Endothelial cell of umbilical vein (primary cell): ENCODE measurements around the gene TMEM207. TPM values are rescaled to one million over a fixed set of nuclear protein-coding genes. Genes with fewer than 3 reads are reported as not detected.

Experiments
- BruUV-seq: library from RNA; stranded (reverse); fragments of 400-500 nt; replicated peaks from 2 replicates; lab custom pipeline; 2021; lab: Mats Ljungman, UMichigan
- CTCF ChIA-PET: fragments of 300-600, 350-600 bp; sonication (Branson Sonifier 250); formaldehyde crosslinking; loops from one replicate; lab custom pipeline; 2021; ENCODE audit warnings: antibody characterized with exemption, inconsistent platforms; lab: Charles Lee
- POLR2A ChIA-PET: fragments of 300-600, 350-600 bp; sonication (Branson Sonifier 250); formaldehyde crosslinking; loops from one replicate; lab custom pipeline; 2021; ENCODE audit warnings: antibody characterized with exemption, inconsistent platforms; lab: Charles Lee
- DNase-seq: peaks from one replicate; pipeline ENCODE4 v3.0.0-alpha.2; 2011; ENCODE audit warnings: low read depth, low spot score
- FAIRE-seq: peaks from 2 replicates; lab custom pipeline; 2011; peaks lifted over from hg19 to GRCh38; lab: Jason Lieb, UNC
- H2AFZ ChIP-seq: 2 replicates; pipeline ENCODE4 v1.6.0; 2012; ENCODE audit warnings: low read depth, low read length, control low read depth, inconsistent platforms
- H3K27ac ChIP-seq: 2 replicates; pipeline ENCODE4 v1.5.1; 2011; ENCODE audit warnings: low read depth, mild to moderate bottlenecking, control low read depth, low read length, moderate library complexity; ENCODE audit not compliant: insufficient read depth
- H3K27me3 ChIP-seq, 2 experiments: 2 replicates each; pipeline versions ENCODE4 v1.6.0 to v1.6.1; 2011; ENCODE audit warnings: low read length in 2 of 2, mixed read lengths in 1 of 2; ENCODE audit not compliant: control insufficient read depth in 2 of 2, insufficient read depth in 2 of 2
- H3K36me3 ChIP-seq, 2 experiments: 2 replicates in 1 of 2; 3 replicates in 1 of 2; pipeline ENCODE4 v1.5.1; 2011; ENCODE audit warnings: low read length in 2 of 2, mild to moderate bottlenecking in 1 of 2, moderate library complexity in 1 of 2; ENCODE audit not compliant: control insufficient read depth in 2 of 2, insufficient read depth in 2 of 2; ENCODE audit errors: extremely low read depth in 1 of 2
- H3K4me1 ChIP-seq: 3 replicates; pipeline ENCODE4 v1.5.1; 2011; ENCODE audit warnings: mild to moderate bottlenecking, low read length; ENCODE audit not compliant: control insufficient read depth, insufficient read depth; ENCODE audit errors: extremely low read depth
- H3K4me2 ChIP-seq: 2 replicates; pipeline ENCODE4 v1.6.1; 2011; ENCODE audit warnings: low read length, control low read depth, mixed read lengths; ENCODE audit not compliant: insufficient read depth
- H3K4me3 ChIP-seq, 3 experiments: fragments of 200-600 bp in 1 of 3; sonication (generic), shearing (Covaris generic) in 1 of 3; replicated peaks in 1 of 3; 2 replicates each; pipeline ENCODE4 v1.5.1; 2011 to 2016; ENCODE audit warnings: control low read depth in 3 of 3, low read length in 3 of 3, mild to moderate bottlenecking in 2 of 3, inconsistent platforms in 1 of 3, low read depth in 1 of 3, moderate library complexity in 1 of 3; ENCODE audit not compliant: insufficient read depth in 1 of 3
- H3K79me2 ChIP-seq: 2 replicates; pipeline ENCODE4 v1.6.0; 2012; ENCODE audit warnings: low read length, inconsistent platforms; ENCODE audit not compliant: control insufficient read depth, insufficient read depth
- H3K9ac ChIP-seq: replicated peaks from 2 replicates; pipeline ENCODE3; 2011; ENCODE audit warnings: low read length, control low read depth; ENCODE audit not compliant: insufficient read depth; ENCODE audit errors: extremely low read depth
- H3K9me1 ChIP-seq: replicated peaks from 3 replicates; pipeline ENCODE4 v1.6.0; 2011; ENCODE audit warnings: mild to moderate bottlenecking, low read length; ENCODE audit not compliant: control insufficient read depth, insufficient read depth; ENCODE audit errors: extremely low read depth
- H3K9me3 ChIP-seq: replicated peaks from 2 replicates; pipeline ENCODE4 v1.5.1; 2012; ENCODE audit warnings: low read length, inconsistent platforms; ENCODE audit not compliant: control insufficient read depth, insufficient read depth
- H4K20me1 ChIP-seq: replicated peaks from 2 replicates; pipeline ENCODE3; 2011; ENCODE audit warnings: mild to moderate bottlenecking, low read length; ENCODE audit not compliant: control insufficient read depth, insufficient read depth; ENCODE audit errors: extremely low read depth
- EZH2 ChIP-seq: IDR thresholded peaks from 2 replicates; pipeline ENCODE4 v1.6.1; 2012; ENCODE audit warnings: borderline replicate concordance, low read depth, mild to moderate bottlenecking, moderate library complexity, low read length, inconsistent platforms; ENCODE audit not compliant: severe bottlenecking
- FOS ChIP-seq: IDR thresholded peaks from 2 replicates; pipeline ENCODE4 v1.6.1; 2011; ENCODE audit warnings: mild to moderate bottlenecking, low read length, moderate library complexity, borderline replicate concordance; ENCODE audit not compliant: insufficient read depth
- GATA2 ChIP-seq: IDR thresholded peaks from 2 replicates; pipeline ENCODE4 v1.7.0; 2011; ENCODE audit warnings: low read depth, mild to moderate bottlenecking, moderate library complexity, mixed read lengths, low read length; ENCODE audit not compliant: insufficient read length, insufficient read depth
- JUN ChIP-seq: IDR thresholded peaks from 2 replicates; pipeline ENCODE4 v1.6.1; 2011; ENCODE audit warnings: borderline replicate concordance, low read depth; ENCODE audit not compliant: insufficient read length, insufficient read depth
- MYC ChIP-seq: IDR thresholded peaks from one replicate; pipeline ENCODE4 v1.6.1; 2011; ENCODE audit warnings: mild to moderate bottlenecking, low read depth, low read length
- POLR2A ChIP-seq: IDR thresholded peaks from 2 replicates; pipeline ENCODE4 v1.6.1; 2012; ENCODE audit warnings: low read depth, mild to moderate bottlenecking, control low read depth, low read length
- POLR2AphosphoS5 ChIP-seq: IDR thresholded peaks from 2 replicates; pipeline ENCODE4 v1.6.1; 2012; ENCODE audit warnings: low read depth, mild to moderate bottlenecking, control low read depth, low read length, moderate library complexity; ENCODE audit not compliant: insufficient read depth
- dilution Hi-C: fragments of 300-500 bp; cut with MboI; formaldehyde crosslinking; loops from one replicate; pipeline ENCODE4 v1.15.0; 2019; ENCODE audit warnings: low sequenced_read_pairs; ENCODE audit not compliant: extremely low pct_ligation_motif_present
- intact Hi-C: fragments of 100-400 bp; cut with micrococcal nuclease; formaldehyde crosslinking; loops from one replicate; pipeline ENCODE4 v1.10.0; 2022
- polyA plus RNA-seq, 4 experiments: library from polyadenylated mRNA; depleted of rRNA in 3 of 4; stranded (reverse) in 3 of 4; unstranded in 1 of 4; fragments of >200 nt; gene quantifications; 2 replicates each; pipeline versions ENCODE4 v1.2.1 to v1.2.3, GENCODE V29; 2011 to 2012; ENCODE audit warnings: missing spikeins in 1 of 4
- total RNA-seq: library from RNA; stranded (reverse); gene quantifications from 2 replicates; pipeline ENCODE4 v1.2.3, GENCODE V29; 2021
- TF ChIP-seq, protein P1 (sequence below): IDR thresholded peaks from 2 replicates; pipeline ENCODE4 v1.6.1; 2011; ENCODE audit not compliant: insufficient read depth, insufficient read length
- TF ChIP-seq, protein P2 (sequence below), 2 donors: IDR thresholded peaks; 1 replicate in 1 of 2; 2 replicates in 1 of 2; pipeline ENCODE4 v1.5.1; 2011; ENCODE audit warnings: low read length in 2 of 2, mild to moderate bottlenecking in 2 of 2, moderate library complexity in 2 of 2, control low read depth in 1 of 2, inconsistent platforms in 1 of 2, low read depth in 1 of 2; ENCODE audit not compliant: insufficient read depth in 1 of 2; ENCODE audit errors: extremely low read depth in 1 of 2

TMEM207 gene
- total and polyA plus RNA-seq, 2 donors (not counting 3 experiments of a cell fraction or from before 2014, with no cell fraction given), result not detected

- H3K4me3 ChIP-seq, result no peak overlapping the region
- peaks cover 0 to 2% of the 10 kb centered on the region in 2 experiments for H3K27me3 ChIP-seq
- no peak for TF ChIP-seq POLR2A
- TF ChIP-seq EZH2, result no peak
- TF ChIP-seq GATA2, result no peak
- TF ChIP-seq, protein P1, sequence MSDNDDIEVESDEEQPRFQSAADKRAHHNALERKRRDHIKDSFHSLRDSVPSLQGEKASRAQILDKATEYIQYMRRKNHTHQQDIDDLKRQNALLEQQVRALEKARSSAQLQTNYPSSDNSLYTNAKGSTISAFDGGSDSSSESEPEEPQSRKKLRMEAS, result no peak
- TF ChIP-seq POLR2AphosphoS5, result no peak
- TF ChIP-seq FOS, result no peak
- TF ChIP-seq MYC, result no peak
- no peak for TF ChIP-seq JUN
- TF ChIP-seq, protein P2, sequence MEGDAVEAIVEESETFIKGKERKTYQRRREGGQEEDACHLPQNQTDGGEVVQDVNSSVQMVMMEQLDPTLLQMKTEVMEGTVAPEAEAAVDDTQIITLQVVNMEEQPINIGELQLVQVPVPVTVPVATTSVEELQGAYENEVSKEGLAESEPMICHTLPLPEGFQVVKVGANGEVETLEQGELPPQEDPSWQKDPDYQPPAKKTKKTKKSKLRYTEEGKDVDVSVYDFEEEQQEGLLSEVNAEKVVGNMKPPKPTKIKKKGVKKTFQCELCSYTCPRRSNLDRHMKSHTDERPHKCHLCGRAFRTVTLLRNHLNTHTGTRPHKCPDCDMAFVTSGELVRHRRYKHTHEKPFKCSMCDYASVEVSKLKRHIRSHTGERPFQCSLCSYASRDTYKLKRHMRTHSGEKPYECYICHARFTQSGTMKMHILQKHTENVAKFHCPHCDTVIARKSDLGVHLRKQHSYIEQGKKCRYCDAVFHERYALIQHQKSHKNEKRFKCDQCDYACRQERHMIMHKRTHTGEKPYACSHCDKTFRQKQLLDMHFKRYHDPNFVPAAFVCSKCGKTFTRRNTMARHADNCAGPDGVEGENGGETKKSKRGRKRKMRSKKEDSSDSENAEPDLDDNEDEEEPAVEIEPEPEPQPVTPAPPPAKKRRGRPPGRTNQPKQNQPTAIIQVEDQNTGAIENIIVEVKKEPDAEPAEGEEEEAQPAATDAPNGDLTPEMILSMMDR (IDR thresholded peaks at IDR 0.05; ENCODE audit: extremely low read depth in 1 of 2, insufficient read depth in 1 of 2, low read depth in 1 of 2, low read length in 2 of 2), result no peak
- H4K20me1 ChIP-seq, result no peaks in the 10 kb centered on the region
- no peaks in the 10 kb centered on the region for H3K9me3 ChIP-seq
- dilution Hi-C loops (no loop called here), intact Hi-C loops (no loop called here)
- no peaks in the 10 kb centered on the region for H3K4me1 ChIP-seq
- no peaks in the 10 kb centered on the region for H3K9me1 ChIP-seq
- no peaks in the 10 kb centered on the region for H3K79me2 ChIP-seq
- ChIA-PET CTCF (interaction anchor here (0.6 kb wide), 1 partner anchor 469 kb away, joined by 3 read pairs; no protein-coding TSS in a partner anchor), POLR2A (no interaction called here)
- no peaks in the 10 kb centered on the region for H3K36me3 ChIP-seq
- FAIRE-seq (no peak), DNase-seq (no peak)
- no peak overlapping the region for H2AFZ ChIP-seq
- no peak overlapping the region for H3K27ac ChIP-seq
- BruUV-seq, result no TSS peak
- H3K4me2 ChIP-seq, result no peak overlapping the region
- H3K9ac ChIP-seq, result no peak overlapping the region
Observed at GRCh38 chr3:190430906-190431305, 18.8 kb downstream of the TMEM207 start.
